Immature natural killer cell (primary cell): ENCODE measurements around the gene HIPK2. TPM values are rescaled to one million over a fixed set of nuclear protein-coding genes. Genes with fewer than 3 reads are reported as not detected.

Experiments
- DNase-seq, 3 donors: peaks; one replicate each; pipeline ENCODE4 v3.0.0; 2022; ENCODE audit warnings: mixed read lengths in 1 of 3
- H3K27ac Mint-ChIP-seq, 6 donors: one replicate each; pipeline ENCODE4 v1.8.0; 2020; ENCODE audit warnings: mixed read lengths in 6 of 6, mild to moderate bottlenecking in 5 of 6, inconsistent platforms in 4 of 6, moderate library complexity in 3 of 6
- H3K27me3 Mint-ChIP-seq, 3 donors: one replicate each; pipeline ENCODE4 v1.8.0; 2020 to 2021; ENCODE audit warnings: low read depth in 3 of 3, mild to moderate bottlenecking in 3 of 3, mixed read lengths in 3 of 3, moderate library complexity in 3 of 3, inconsistent platforms in 1 of 3
- H3K36me3 Mint-ChIP-seq, 3 donors: one replicate each; pipeline ENCODE4 v1.8.0; 2020; ENCODE audit warnings: mixed read lengths in 3 of 3, inconsistent platforms in 2 of 3, mild to moderate bottlenecking in 2 of 3
- H3K4me1 Mint-ChIP-seq, 2 donors: one replicate each; pipeline ENCODE4 v1.8.0; 2020; ENCODE audit warnings: inconsistent platforms in 2 of 2, mild to moderate bottlenecking in 2 of 2, mixed read lengths in 2 of 2, moderate library complexity in 1 of 2
- H3K4me3 Mint-ChIP-seq, 5 donors: one replicate each; pipeline ENCODE4 v1.8.0; 2020; ENCODE audit warnings: mild to moderate bottlenecking in 5 of 5, mixed read lengths in 5 of 5, inconsistent platforms in 3 of 5, moderate library complexity in 3 of 5
- H3K9me3 Mint-ChIP-seq, 6 donors: one replicate each; pipeline ENCODE4 v1.8.0; 2020; ENCODE audit warnings: mild to moderate bottlenecking in 6 of 6, mixed read lengths in 6 of 6, inconsistent platforms in 4 of 6, moderate library complexity in 3 of 6
- polyA plus RNA-seq, 3 donors: library from polyadenylated mRNA; unstranded; fragments of 300-500 nt; fragmentation: Illumina TruSeq; gene quantifications; one replicate each; pipeline ENCODE4 v1.2.3, GENCODE V29; 2021

HIPK2 gene
- polyA plus RNA-seq, 3 donors from 2014 or later: 3.5 to 14.2 (median 3.7) TPM

DNA sequence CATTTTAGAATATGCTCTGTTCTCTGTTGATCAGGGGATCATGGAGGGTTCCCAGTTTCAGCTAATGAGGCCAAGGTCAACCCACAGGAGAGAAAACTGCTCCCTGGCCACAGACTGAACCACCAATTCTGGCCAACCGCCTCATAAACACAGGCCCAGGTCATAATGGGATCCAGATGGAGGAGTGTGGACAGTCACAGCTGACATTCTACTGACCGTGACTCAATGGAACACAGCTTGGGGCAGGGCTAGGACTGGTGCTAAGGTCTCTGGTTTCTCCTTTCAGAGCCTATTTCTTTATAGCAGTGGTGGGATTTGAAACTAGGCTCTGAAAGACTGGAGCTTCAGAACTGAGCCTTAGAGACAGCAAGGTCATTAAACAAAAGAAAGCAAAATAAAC lies 68.3 kb downstream of the HIPK2 start:
- H3K4me1 Mint-ChIP-seq: peaks cover 35 to 48% of the 10 kb centered on the region in 2 donors
- no peak overlapping the region for H3K4me3 Mint-ChIP-seq
- no peak for DNase-seq
- peaks cover 0 to 3% (median 2%) of the 10 kb centered on the region in 3 donors for H3K27me3 Mint-ChIP-seq
- H3K9me3 Mint-ChIP-seq: no peaks in the 10 kb centered on the region
- peak overlapping the region in 5 of 6 donors; percentile 52 to 76 (median 71) for H3K27ac Mint-ChIP-seq
- H3K36me3 Mint-ChIP-seq: peaks cover 0 to 12% (median 10%) of the 10 kb centered on the region in 3 donors

DNA sequence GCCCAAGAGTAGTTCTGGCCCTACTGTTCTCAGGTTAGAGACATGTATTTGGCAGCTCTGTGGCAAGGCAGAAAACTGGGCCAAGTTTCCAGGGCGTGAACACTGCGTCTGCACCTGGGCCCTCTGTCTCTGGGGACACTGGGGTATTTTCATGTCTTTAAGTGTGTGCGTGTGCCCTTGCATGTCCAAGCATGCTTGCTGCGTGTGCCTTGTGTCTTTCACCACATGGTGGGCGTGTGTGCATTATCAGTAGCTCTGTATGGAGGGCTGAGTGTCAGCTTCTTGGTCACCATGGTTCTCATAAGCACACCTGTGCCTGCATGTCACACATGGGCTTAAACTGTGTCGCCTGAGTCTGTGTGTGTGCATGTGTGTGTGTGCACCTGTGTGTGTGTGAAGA lies 69.3 kb downstream of the HIPK2 start:
- DNase-seq: no peak
- Mint-ChIP-seq H3K36me3 (peaks cover 0 to 12% (median 10%) of the 10 kb centered on the region in 3 donors), H3K4me3 (no peak overlapping the region), H3K27ac (no peak overlapping the region), H3K4me1 (peaks cover 39 to 52% of the 10 kb centered on the region in 2 donors), H3K9me3 (no peaks in the 10 kb centered on the region), H3K27me3 (peaks cover 2 to 3% (median 3%) of the 10 kb centered on the region in 3 donors)

DNA sequence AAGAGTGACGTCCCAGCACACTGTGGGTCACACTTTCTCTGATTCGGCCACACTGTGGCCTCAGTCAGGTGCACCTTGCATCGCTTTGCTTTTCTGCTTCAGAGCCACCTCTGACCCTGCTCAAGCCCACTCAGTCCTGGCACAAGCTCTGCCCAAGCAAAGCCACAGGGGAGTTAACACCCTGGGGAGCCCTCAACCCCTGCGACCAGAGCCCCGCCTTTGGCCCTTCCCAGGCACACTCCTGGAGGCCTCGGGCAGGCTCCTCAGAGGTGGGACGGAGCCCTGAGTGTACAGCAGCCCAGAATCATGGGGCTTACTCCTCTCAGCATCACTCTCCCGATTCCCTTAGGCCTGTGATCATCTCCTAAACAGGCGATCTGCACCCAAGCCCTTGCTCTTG lies 71.0 kb downstream of the HIPK2 start:
- Mint-ChIP-seq H3K9me3 (no peaks in the 10 kb centered on the region), H3K27me3 (peaks cover under 1 to 4% (median 2%) of the 10 kb centered on the region in 3 donors), H3K4me3 (no peak overlapping the region), H3K27ac (peak overlapping the region in 2 of 6 donors; percentile 50 to 60), H3K4me1 (peaks cover 41 to 64% of the 10 kb centered on the region in 2 donors), H3K36me3 (peaks cover 3 to 10% (median 7%) of the 10 kb centered on the region in 3 donors)
- no peak for DNase-seq

DNA sequence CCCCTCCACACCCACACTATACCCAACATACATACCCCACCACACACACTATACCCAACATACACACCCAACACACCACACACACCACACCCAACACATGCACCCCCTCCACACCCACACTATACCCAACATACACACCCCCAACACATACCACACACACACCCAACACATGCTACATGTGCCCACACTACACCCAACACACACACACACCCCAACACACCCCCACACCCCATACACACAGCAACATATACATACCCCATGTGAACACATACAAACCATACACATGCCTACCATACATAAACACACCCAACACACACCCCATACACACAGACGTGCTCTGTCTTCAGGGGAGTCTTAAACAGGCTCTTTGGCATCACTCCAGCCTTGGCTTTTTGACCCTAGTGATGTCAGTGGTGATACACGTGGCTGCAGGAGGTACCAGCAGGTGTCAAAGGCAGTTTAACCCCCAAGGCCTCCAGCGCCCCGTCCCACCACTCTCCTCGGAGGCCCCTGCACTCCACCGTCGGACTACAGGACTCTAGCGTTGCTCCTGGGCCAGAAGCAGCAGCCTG lies 73.4 kb downstream of the HIPK2 start:
- Mint-ChIP-seq H3K27me3 (peaks cover 2 to 9% (median 4%) of the 10 kb centered on the region in 3 donors), H3K4me3 (peak overlapping the region in 1 of 5 donors; percentile 16), H3K27ac (peak overlapping the region; percentile 27 to 79 (median 70)), H3K4me1 (peaks cover 40 to 65% of the 10 kb centered on the region in 2 donors), H3K9me3 (no peaks in the 10 kb centered on the region), H3K36me3 (peaks cover 0 to 7% (median 6%) of the 10 kb centered on the region in 3 donors)
- no peak for DNase-seq

DNA sequence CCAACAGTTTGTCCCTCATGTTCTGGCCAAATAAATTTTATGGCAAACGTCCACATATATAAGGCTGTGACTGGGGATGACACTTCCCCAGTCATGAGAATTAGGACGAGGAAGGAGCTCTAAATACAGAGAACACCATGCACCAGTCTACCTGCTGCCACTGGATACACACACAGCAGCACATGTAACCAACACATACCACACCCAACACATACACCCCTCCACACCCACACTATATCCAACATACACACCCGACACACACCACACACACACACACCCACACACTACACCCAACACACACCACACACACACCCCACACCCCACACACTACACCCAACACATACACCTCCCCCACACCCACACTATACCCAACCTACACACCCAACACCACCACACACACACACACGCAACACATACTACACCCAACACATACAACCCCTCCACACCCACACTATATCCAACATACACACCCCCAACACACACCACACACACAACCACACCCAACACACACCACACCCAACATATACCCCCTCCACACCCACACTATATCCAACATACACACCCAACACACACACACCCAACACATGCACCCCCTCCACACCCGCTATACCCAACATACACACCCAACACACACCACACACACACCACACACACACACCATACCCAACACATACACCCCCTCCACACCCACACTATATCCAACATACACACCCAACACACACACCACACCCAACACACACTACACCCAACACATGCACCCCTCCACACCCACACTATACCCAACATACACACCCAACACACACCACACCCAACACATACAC lies 74.1 kb downstream of the HIPK2 start:
- Mint-ChIP-seq H3K27ac (peak overlapping the region; percentile 63 to 85 (median 72)), H3K27me3 (peaks cover 2 to 9% (median 4%) of the 10 kb centered on the region in 3 donors), H3K9me3 (no peaks in the 10 kb centered on the region), H3K4me3 (no peak overlapping the region), H3K4me1 (peaks cover 36 to 65% of the 10 kb centered on the region in 2 donors), H3K36me3 (peaks cover 0 to 7% (median 6%) of the 10 kb centered on the region in 3 donors)
- DNase-seq: no peak

DNA sequence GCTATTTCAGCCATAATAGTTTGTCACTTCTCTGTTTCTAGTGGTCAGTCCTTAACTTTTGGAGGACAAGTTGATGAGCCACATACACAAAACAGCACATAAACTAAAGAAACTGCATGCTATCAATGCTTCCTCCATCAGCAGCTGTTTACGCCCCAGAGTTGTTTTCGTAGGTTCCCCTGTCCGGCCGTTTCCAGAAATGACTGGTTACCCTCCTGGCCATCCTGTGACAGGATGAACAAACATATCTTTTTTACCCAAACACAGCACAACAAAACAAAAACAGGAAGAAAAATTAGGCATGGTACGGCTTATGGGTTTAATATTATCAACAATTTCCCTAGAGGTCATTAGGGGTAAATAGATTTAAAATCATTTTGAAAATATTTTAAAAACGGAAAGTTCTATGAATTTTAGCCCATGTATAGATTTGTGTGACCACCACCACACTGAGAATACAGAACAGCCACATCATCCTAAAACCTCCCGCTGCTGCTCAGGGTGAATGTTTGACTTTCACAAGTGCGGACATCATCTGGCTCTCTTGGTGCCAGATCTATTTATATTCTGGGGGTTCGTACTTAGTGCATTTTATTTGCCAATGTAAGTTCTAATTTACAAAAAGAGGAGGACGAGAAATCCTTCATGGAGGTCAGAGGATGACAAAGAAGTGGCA lies 74.8 kb downstream of the HIPK2 start:
- no peak overlapping the region for H3K4me3 Mint-ChIP-seq
- DNase-seq: no peak
- peaks cover 4 to 7% (median 6%) of the 10 kb centered on the region in 3 donors for H3K36me3 Mint-ChIP-seq
- no peaks in the 10 kb centered on the region for H3K9me3 Mint-ChIP-seq
- peaks cover 0 to 9% (median 4%) of the 10 kb centered on the region in 3 donors for H3K27me3 Mint-ChIP-seq
- peaks cover 38 to 72% of the 10 kb centered on the region in 2 donors for H3K4me1 Mint-ChIP-seq
- peak overlapping the region; percentile 42 to 85 (median 74) for H3K27ac Mint-ChIP-seq

DNA sequence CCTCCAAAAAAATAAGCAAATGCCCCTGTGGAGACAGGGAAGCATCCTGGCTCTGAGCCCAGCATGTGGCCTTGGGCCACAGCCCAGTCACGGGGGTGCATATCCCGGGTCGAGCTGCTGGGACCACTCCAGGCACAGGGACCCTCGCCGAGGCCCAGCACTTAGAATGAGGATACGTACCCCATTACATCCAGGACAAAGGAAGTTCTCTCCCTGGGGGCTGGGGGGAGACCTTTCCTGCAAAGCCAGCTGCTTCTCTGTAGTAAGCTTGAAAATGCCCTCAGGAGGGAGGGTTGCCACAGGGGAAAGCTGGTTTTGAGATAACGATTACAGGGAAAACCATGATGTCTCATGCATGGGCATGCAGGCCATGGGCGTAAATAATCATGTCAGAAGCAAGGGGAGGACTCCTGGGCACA lies 75.5 kb downstream of the HIPK2 start:
- Mint-ChIP-seq H3K27me3 (peaks cover 0 to 9% (median 4%) of the 10 kb centered on the region in 3 donors), H3K4me1 (peaks cover 39 to 69% of the 10 kb centered on the region in 2 donors), H3K9me3 (no peaks in the 10 kb centered on the region), H3K4me3 (no peak overlapping the region), H3K36me3 (peaks cover 5 to 7% (median 6%) of the 10 kb centered on the region in 3 donors), H3K27ac (peak overlapping the region; percentile 32 to 85 (median 74))
- DNase-seq: no peak

DNA sequence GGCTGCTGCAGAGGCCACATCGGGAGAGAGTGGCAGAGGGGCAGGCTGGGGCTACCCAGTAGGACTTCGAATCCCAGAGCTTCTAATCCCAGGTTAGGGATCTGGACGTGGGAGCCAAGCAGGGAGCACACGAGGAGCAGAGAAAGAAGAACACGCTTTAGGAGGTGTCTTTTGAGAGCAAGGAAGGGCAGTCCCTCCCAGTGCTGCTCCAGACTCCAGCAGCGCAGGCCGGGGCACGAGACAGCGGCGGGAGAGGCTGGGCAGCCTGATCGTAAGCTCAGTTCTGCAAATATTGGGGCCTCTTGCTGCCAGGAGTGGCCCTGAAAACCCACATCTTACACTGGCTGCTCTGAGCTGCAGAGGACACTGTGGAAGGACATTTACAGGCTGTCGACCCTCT lies 75.9 kb downstream of the HIPK2 start:
- Mint-ChIP-seq H3K4me3 (no peak overlapping the region), H3K36me3 (peaks cover 5 to 7% (median 6%) of the 10 kb centered on the region in 3 donors), H3K27ac (peak overlapping the region; percentile 28 to 73 (median 71)), H3K4me1 (peaks cover 43 to 73% of the 10 kb centered on the region in 2 donors), H3K27me3 (peaks cover 2 to 11% (median 4%) of the 10 kb centered on the region in 3 donors), H3K9me3 (no peaks in the 10 kb centered on the region)
- DNase-seq: no peak

DNA sequence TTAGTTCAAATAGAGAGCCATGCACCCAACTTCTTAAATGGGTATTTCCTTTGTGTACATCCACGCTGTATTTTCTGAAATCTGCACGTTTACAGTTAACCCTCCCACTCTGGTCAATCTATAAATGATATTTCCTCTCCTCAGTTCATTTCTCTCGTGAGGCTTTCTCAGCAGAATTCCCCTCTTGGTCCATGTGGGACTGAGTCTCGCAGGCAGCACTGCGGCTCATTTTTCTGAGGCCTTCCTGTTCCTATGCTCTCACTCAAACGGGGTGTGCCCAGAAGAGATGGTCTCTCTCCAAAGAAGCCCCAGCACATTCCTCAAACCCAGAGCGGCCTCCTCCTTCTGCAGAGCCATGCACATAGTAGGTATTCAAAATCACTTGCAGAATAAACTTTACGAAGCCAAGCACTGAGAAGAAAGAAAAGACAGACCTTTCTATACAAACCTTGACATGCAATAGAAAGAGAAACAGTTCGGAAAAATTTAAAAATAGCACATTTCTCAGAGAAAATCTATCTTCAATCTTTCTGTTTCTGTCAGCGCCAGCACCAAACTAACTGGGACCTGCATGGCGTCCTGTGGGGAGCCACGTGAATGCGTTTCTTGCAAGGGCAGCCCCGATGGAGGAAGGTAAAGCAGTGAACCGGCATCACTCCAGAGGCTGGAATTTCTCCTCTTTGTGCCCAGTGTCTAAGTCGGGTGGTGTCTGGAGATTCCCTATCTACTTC lies 77.1 kb downstream of the HIPK2 start:
- peaks cover 53 to 73% of the 10 kb centered on the region in 2 donors for H3K4me1 Mint-ChIP-seq

DNA sequence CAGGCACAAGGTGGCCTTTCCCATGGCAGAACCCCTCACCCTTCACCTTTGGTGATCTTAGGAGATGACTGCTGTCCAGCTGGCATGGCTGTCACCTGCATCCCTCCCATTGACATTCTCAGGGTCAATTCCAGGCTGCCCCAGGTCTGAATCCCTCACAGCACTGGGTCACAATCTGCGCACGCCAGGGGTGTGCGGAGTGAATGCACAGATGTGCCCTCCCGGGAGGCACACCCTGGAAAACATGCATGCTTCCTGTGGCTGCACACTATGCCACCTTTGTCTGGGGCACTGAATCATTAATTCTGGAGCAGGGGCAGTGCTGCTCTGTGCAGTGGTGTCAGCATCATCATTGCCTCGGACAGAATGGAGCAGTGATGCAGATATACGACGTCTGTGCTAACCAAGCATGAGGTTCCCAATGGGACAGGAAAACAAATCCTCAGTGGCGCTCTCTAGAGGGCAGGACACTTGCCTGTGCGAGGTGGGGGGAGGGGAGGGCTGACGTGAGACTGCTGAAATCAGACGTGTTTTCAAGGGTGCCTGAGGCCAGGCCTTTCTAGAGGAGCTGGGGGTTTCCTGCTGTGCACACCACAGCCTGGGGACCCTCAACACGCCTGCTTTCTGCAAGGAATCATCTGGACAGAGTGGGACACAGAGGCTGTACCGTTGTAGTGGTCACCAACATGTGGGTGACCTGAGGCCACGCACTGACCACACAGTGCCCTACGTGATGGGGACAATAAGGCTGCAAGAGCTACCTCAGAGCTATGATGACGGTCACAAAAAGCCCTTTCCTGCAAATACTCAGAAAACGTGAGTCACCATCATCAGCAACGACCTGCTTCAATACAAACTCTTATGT lies 77.9 kb downstream of the HIPK2 start:
- no peak overlapping the region for H3K4me3 Mint-ChIP-seq
- no peaks in the 10 kb centered on the region for H3K9me3 Mint-ChIP-seq
- no peak for DNase-seq
- peaks cover 51 to 75% of the 10 kb centered on the region in 2 donors for H3K4me1 Mint-ChIP-seq
- peaks cover 0 to 9% (median 6%) of the 10 kb centered on the region in 3 donors for H3K36me3 Mint-ChIP-seq
- peak overlapping the region in 5 of 6 donors; percentile 28 to 88 (median 71) for H3K27ac Mint-ChIP-seq
- H3K27me3 Mint-ChIP-seq: peaks cover 3 to 14% (median 4%) of the 10 kb centered on the region in 3 donors

More for the DNA sequence above, 77.1 kb downstream of the HIPK2 start:
- H3K4me3 Mint-ChIP-seq: peak overlapping the region in 1 of 5 donors; percentile 25
- peak overlapping the region in 5 of 6 donors; percentile 48 to 88 (median 79) for H3K27ac Mint-ChIP-seq
- no peak for DNase-seq
- no peaks in the 10 kb centered on the region for H3K9me3 Mint-ChIP-seq
- H3K27me3 Mint-ChIP-seq: peaks cover 3 to 14% (median 4%) of the 10 kb centered on the region in 3 donors
- H3K36me3 Mint-ChIP-seq: peaks cover 0 to 9% (median 6%) of the 10 kb centered on the region in 3 donors

DNA sequence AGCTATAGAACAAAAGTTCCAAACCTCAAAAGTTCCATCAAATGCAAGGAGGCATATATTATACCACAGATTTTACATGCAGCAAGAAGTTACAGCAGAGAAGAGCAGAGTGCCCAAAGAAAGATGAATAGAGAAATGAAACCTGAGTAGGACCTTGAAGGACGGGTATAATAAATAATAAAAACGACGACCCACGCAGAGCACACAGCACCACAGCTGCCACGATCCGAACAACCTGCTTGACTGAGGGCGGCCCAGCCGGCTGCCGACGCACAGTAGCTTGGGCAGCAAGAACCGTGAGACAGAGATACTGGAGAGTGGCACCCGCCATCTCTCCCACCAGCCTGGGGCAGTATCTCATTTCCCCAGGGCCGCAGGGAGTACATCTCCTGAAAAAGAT lies 79.0 kb downstream of the HIPK2 start:
- Mint-ChIP-seq H3K27ac (peak overlapping the region in 3 of 6 donors; percentile 0 to 36 (median 26)), H3K4me3 (no peak overlapping the region), H3K27me3 (peaks cover 3 to 14% (median 7%) of the 10 kb centered on the region in 3 donors), H3K4me1 (peaks cover 53 to 77% of the 10 kb centered on the region in 2 donors), H3K36me3 (peaks cover 0 to 9% (median 6%) of the 10 kb centered on the region in 3 donors), H3K9me3 (no peaks in the 10 kb centered on the region)
- DNase-seq: no peak

DNA sequence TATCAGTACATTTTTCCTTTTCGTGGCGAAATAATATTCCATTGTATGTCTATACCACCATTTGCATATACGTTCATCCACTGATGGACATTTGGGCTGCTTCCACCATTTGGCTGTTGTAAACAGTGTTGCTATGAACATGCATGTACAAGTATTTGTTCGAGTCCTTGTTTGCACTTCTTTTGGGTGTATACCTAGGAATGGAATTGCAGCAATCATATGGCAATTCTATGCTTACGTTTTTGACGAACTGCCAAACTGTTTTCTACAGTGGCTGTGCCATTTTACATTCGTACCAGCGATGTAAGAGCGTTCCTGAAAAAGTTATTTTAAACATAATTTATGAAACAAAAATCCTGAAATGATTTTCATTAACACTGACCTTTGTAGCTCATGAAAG lies 79.5 kb downstream of the HIPK2 start:
- peak overlapping the region in 1 of 6 donors; percentile 2 for H3K27ac Mint-ChIP-seq
- peaks cover 0 to 9% (median 5%) of the 10 kb centered on the region in 3 donors for H3K36me3 Mint-ChIP-seq
- peaks cover 49 to 76% of the 10 kb centered on the region in 2 donors for H3K4me1 Mint-ChIP-seq
- no peaks in the 10 kb centered on the region for H3K9me3 Mint-ChIP-seq
- H3K27me3 Mint-ChIP-seq: peaks cover 3 to 14% (median 3%) of the 10 kb centered on the region in 3 donors
- no peak overlapping the region for H3K4me3 Mint-ChIP-seq
- no peak for DNase-seq
